Right lobe of liver (tissue), 4 donors: ENCODE results near the gene RPS6KC1.

Experiments used
- POLR2A ChIP-seq: fragments of 450-650 bp; IDR thresholded peaks from one replicate; pipeline ENCODE4 v1.6.1; 2017; ENCODE audit warnings: antibody characterized with exemption, mild to moderate bottlenecking
- TF ChIP-seq, protein P1 (sequence below), 4 donors: fragments of 200-600 bp in 3 of 4; fragments of 450-650 bp in 1 of 4; IDR thresholded peaks; one replicate each; pipeline versions ENCODE4 v1.5.1 to v1.8.0; 2016 to 2022; ENCODE audit warnings: antibody characterized with exemption in 4 of 4, mild to moderate bottlenecking in 2 of 4
- donor health status: DM: no; HTN: no; CAD: no.
- donor health status: DM: no; HTN: no; CAD: no.
- donor health status: DM: no; HTN: yes; CAD: no.

DNA sequence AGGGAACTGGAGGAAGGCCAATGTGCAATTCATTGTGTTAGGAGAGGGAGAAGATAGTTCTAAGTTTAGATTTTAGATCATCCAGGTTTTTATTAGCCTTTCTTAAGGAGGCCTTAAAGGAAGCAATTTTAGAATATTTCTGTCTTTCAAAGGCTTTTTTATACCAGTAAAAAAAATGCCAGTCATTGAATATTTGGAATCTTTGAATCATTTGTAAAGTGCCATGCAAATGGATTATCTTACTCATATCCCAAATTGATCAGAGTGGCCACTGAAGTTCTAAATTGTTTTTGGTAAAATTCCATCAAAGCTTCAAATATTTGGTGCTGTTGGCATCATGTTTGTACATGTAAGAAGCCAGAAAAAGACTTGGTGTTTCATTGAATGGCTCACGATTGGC lies 244.8 kb downstream of the RPS6KC1 start:
- no peak for TF ChIP-seq POLR2A
- TF ChIP-seq, protein P1, sequence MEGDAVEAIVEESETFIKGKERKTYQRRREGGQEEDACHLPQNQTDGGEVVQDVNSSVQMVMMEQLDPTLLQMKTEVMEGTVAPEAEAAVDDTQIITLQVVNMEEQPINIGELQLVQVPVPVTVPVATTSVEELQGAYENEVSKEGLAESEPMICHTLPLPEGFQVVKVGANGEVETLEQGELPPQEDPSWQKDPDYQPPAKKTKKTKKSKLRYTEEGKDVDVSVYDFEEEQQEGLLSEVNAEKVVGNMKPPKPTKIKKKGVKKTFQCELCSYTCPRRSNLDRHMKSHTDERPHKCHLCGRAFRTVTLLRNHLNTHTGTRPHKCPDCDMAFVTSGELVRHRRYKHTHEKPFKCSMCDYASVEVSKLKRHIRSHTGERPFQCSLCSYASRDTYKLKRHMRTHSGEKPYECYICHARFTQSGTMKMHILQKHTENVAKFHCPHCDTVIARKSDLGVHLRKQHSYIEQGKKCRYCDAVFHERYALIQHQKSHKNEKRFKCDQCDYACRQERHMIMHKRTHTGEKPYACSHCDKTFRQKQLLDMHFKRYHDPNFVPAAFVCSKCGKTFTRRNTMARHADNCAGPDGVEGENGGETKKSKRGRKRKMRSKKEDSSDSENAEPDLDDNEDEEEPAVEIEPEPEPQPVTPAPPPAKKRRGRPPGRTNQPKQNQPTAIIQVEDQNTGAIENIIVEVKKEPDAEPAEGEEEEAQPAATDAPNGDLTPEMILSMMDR (IDR thresholded peaks at IDR 0.05), result no peak
